Measurements from ENCODE around the gene AGAP3.
A peak's percentile ranks its signal among the peaks of the same experiment; 100 is the strongest.

AGAP3 gene

DNA sequence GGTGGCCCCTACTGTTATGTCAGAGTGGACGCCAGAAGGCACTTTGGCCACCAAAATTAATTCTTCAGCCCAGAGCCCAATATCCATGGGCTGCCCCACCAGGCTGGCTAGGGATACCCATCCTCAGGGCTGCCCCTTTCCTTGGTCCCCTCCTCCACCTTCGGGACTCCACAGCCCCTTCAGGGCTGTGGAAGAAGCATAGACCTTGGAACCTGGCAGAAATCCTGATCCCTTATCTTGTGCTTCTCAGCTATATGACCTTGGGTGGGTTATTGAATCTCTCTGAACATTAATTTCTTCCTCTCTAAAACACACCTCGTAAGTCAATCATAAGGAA, 2.5 kb upstream of the AGAP3 start:
- H3K27me3 Mint-ChIP-seq, result peaks cover 16 to 31% of the 10 kb centered on the region in 2 donors
- H3K9me3 Mint-ChIP-seq, result no peaks in the 10 kb centered on the region
- no peak for DNase-seq
- peak overlapping the region; percentile 91 to 99 for H3K4me3 Mint-ChIP-seq
- H3K4me1 Mint-ChIP-seq, result peaks cover 40 to 66% of the 10 kb centered on the region in 2 donors
- no peak overlapping the region for H3K27ac Mint-ChIP-seq
- peaks cover 6 to 16% of the 10 kb centered on the region in 2 donors for H3K36me3 Mint-ChIP-seq
- ATAC-seq (replicated peaks), result no peak

DNA sequence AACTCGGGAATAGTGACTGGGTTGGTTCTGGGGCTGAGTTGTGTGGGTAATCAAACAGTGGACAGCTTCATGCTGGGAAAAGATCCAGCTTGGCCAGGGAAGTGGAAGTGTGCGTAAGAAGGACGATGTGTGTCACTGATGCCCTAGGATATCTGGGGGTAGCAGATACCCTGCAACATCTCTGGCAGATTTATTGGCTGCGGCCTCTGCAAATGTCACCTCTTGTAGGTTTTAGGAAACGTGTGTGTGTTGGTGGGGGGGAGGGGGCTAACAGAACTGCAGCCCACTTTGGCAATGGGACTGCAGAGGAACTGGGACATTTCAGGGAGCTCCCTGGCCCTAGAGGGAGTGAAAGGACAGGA, 965 bp upstream of the AGAP3 start:
- H3K27ac Mint-ChIP-seq, result no peak overlapping the region
- peaks cover 40 to 59% of the 10 kb centered on the region in 2 donors for H3K4me1 Mint-ChIP-seq
- peaks cover under 1 to 13% of the 10 kb centered on the region in 2 donors for H3K36me3 Mint-ChIP-seq
- peak overlapping the region; percentile 88 to 89 for H3K4me3 Mint-ChIP-seq
- H3K9me3 Mint-ChIP-seq, result no peaks in the 10 kb centered on the region
- H3K27me3 Mint-ChIP-seq, result peaks cover 28 to 46% of the 10 kb centered on the region in 2 donors
- ATAC-seq (replicated peaks) (no peak), DNase-seq (no peak)

DNA sequence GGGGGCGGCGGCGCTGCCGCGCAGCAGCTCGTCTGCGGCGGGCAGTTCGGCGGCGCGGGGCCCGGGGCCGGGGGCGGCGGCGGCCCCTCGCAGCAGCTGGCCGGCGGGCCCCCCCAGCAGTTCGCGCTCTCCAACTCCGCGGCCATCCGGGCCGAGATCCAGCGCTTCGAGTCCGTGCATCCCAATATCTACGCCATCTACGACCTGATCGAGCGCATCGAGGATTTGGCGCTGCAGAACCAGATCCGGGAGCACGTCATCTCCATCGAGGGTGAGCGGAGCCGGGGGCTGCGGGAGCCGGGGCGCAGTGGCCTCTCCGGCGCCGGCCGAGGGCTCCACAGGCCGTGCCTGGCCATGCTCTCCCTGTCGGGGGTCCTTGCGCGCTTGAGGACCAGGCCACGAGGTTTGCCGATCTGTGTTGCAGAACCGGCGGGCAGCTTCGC, 548 bp downstream of the AGAP3 start:
- Mint-ChIP-seq H3K27ac (peak overlapping the region; percentile 81), H3K4me1 (peaks cover 38 to 52% of the 10 kb centered on the region in 2 donors), H3K4me3 (peak overlapping the region; percentile 82 to 86), H3K9me3 (no peaks in the 10 kb centered on the region), H3K36me3 (peaks cover 0 to 17% of the 10 kb centered on the region in 2 donors), H3K27me3 (peaks cover 28 to 60% of the 10 kb centered on the region in 2 donors)
- ATAC-seq (replicated peaks) (no peak), DNase-seq (no peak)

DNA sequence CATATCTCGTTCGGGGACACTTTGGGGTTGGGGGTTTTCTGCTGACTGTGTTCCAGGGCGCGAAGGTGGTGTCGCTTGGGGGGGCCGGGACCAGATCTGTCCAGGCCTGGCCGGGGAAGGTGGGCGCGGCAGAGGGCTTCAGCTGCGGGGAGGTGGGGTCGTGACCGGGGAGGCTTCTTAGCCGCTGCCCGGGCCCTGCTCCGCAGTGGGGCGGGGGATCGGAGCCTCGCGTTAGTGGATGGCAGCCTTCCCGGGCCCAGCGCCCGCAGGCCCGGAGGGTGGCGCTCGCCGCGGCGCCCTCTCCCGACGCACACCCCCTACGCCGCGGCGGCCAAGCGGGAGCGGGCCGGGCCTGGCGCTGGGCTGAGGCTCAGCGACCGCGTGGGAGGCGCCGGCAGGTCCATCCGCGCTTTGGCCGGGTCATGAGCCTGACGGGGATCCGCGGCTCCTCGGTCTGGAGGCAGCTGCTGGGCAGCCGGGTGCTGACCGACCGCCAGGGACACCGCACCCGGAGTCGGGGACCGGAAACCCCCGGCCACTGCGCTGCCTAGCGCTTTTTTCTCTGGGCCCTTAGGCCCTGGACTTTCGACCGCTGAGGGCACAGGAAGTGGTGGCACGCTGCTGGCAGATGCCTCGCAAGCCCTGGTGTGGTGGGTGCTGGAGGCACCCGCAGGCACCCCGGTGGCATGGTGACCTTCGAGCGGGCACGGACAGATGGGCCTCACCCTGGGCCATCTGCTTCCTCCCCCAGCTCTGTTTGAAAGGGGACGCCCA, 1.2 kb downstream of the AGAP3 start:
- H3K9me3 Mint-ChIP-seq, result no peaks in the 10 kb centered on the region
- ATAC-seq (replicated peaks) (peak in 1 of 2 donors; percentile 11), DNase-seq (peak; percentile 23)
- H3K4me1 Mint-ChIP-seq, result peaks cover 34 to 46% of the 10 kb centered on the region in 2 donors
- H3K27ac Mint-ChIP-seq, result peak overlapping the region; percentile 81
- H3K4me3 Mint-ChIP-seq, result peak overlapping the region; percentile 82 to 86
- H3K36me3 Mint-ChIP-seq, result peaks cover 0 to 17% of the 10 kb centered on the region in 2 donors
- H3K27me3 Mint-ChIP-seq, result peaks cover 28 to 62% of the 10 kb centered on the region in 2 donors

DNA sequence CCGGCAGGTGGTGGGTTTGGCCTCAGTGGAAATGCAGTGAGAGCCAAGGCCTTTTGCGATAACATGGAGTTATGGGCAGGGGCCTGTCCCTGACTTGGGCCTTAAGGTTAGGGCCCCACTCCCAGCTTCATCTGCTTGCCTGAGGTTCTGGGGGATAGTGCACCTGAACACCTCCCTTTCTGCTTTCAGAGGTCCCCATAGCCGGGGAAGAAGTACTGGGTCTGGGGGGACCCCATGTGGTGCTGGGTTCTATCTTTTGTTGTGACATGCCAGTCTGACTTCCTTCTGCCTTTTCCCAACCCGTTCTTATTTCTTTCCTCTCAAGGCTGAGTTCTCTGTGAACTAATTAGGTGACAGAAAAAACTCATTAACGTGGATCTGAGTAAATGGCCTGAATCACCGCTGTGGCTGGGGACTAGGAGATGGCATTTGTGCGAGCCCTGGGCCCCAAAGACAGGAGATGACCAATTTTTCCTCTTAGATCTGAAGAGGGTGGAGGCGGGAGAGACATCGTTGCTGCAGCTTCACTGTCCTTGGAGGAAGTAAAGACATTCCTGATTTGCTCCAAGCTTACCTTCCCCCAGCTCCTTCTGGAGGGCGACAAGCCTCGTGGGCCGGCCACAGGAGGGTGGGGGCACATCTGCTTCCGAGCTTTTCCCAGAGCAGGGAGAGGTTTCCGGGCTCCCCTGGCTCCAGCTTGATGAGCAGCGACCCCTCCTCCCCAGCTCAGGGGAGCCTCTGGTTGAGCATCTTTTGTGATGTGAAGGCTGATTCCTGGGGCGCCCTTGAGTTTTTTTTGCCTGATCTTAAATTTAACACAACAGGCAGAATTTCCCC, 2.0 kb downstream of the AGAP3 start:
- peak overlapping the region; percentile 55 to 82 for H3K4me3 Mint-ChIP-seq
- DNase-seq, result no peak
- H3K4me1 Mint-ChIP-seq, result peaks cover 28 to 39% of the 10 kb centered on the region in 2 donors
- H3K9me3 Mint-ChIP-seq, result no peaks in the 10 kb centered on the region
- peaks cover 0 to 11% of the 10 kb centered on the region in 2 donors for H3K36me3 Mint-ChIP-seq
- H3K27ac Mint-ChIP-seq, result no peak overlapping the region
- ATAC-seq (replicated peaks), result no peak
- H3K27me3 Mint-ChIP-seq, result peaks cover 28 to 63% of the 10 kb centered on the region in 2 donors

DNA sequence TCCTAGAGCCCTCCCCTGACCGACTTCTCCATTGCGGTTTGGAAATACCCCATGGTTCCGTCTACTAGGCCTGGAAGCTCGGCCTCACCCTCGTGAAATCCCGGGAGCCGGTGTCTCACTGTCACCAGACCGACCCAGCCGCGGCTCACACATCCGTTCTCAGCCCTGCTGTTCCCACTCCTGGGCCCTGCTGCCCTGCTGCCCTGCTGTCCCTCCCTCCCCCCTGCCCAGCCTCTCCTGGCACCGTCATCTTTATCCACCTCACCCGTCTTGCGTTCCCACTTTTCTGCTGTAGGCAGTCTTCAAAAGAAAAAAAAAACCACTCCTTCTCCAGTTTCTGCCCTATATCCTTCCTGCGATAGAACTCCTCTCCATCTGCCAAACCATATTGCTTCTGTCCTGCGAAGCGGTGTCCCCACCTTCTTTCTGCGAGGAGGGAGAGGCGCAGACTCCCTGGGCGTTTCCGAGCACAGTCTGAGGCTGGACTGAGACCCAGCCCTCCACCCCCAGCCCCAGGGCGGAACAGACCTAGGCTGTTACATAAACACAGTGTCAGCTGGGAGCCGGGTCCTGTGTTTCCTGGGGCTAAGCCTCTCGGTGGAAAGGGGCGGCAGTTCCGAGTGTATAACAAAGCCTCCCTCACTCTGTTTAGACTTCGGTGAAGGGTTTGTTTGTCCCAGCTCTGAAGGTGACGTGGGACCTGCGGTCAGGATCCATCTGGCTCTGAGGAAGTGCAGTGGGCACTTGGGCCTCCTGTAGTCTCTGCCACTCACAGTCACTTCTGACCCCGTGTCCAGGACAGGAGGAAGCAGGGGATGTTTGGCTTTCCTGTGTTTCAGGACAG, 2.8 kb downstream of the AGAP3 start:
- H3K36me3 Mint-ChIP-seq, result peaks cover 0 to 11% of the 10 kb centered on the region in 2 donors
- H3K4me3 Mint-ChIP-seq, result peak overlapping the region; percentile 44 to 71
- ATAC-seq (replicated peaks), result peak; percentile 22 to 28
- H3K4me1 Mint-ChIP-seq, result peaks cover 28 to 39% of the 10 kb centered on the region in 2 donors
- peaks cover 28 to 68% of the 10 kb centered on the region in 2 donors for H3K27me3 Mint-ChIP-seq
- no peak for DNase-seq
- H3K27ac Mint-ChIP-seq, result no peak overlapping the region
- H3K9me3 Mint-ChIP-seq, result no peaks in the 10 kb centered on the region

DNA sequence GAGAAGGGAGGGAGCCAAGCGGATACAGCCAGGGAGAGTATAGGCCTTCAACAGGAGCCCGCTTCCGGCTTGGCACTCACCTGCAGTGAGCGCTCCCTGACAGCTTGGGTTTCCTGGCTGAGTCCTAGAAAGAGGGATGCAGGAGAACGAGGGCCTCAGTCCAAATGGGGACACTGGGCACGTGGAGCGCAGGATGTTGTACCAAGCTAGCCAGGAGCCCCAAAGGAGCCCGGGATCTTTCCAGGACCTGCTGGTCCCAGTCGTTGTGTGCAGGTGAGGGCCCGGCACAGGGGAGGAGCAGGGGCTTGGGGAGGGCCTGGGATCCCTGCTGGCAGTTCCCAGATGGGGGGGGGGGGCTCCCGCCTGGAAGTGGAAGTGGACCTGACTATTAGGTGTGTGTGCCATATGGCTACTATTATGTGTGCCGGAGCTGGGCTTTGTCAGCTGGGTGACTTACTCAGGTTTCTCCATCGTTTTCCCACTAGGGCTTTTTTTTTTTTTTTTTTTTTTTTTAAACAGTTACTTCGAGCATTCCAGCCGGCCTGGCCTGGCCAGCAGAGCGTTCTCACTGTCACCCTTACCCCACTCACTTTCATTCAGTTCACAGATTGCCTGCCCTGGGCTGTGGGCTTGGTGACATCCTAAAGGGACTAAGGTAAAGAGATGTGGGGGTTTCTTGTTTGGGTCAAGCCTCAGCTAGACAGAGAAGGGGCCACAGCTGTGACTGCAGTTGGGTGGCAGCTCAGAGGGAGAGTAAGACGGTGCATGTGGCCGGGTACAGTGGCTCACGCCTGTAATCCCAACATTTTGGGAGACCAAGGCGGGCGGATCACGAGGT, 3.8 kb downstream of the AGAP3 start:
- Mint-ChIP-seq H3K27me3 (peaks cover 22 to 67% of the 10 kb centered on the region in 2 donors), H3K9me3 (no peaks in the 10 kb centered on the region), H3K27ac (no peak overlapping the region), H3K4me3 (no peak overlapping the region), H3K36me3 (peaks cover 0 to 11% of the 10 kb centered on the region in 2 donors), H3K4me1 (peaks cover 23 to 37% of the 10 kb centered on the region in 2 donors)
- DNase-seq (no peak), ATAC-seq (replicated peaks) (no peak)

DNA sequence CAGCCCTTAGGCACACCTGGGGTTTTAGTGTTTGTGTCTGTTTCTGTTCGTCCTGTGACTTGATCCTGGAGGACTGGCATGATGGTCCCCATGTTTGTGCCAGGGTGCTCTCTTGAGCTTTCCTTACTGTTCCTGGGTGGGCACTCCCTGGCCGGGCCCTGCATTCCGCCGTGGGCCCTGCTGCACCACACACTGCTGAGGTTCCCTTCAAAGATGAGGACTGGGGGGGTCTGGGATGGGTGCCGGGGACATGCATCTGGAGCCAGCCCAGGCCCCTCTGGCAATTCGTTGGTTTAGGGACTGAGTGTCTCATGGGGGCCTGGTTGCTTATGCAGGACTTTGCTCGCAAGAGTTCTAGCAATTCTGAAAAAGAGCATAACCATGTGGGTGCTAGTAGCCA, 4.7 kb downstream of the AGAP3 start:
- no peaks in the 10 kb centered on the region for H3K9me3 Mint-ChIP-seq
- DNase-seq (no peak), ATAC-seq (replicated peaks) (no peak)
- peaks cover 0 to 8% of the 10 kb centered on the region in 2 donors for H3K36me3 Mint-ChIP-seq
- H3K4me3 Mint-ChIP-seq, result no peak overlapping the region
- peaks cover 13 to 58% of the 10 kb centered on the region in 2 donors for H3K27me3 Mint-ChIP-seq
- peaks cover 14 to 28% of the 10 kb centered on the region in 2 donors for H3K4me1 Mint-ChIP-seq
- no peak overlapping the region for H3K27ac Mint-ChIP-seq

DNA sequence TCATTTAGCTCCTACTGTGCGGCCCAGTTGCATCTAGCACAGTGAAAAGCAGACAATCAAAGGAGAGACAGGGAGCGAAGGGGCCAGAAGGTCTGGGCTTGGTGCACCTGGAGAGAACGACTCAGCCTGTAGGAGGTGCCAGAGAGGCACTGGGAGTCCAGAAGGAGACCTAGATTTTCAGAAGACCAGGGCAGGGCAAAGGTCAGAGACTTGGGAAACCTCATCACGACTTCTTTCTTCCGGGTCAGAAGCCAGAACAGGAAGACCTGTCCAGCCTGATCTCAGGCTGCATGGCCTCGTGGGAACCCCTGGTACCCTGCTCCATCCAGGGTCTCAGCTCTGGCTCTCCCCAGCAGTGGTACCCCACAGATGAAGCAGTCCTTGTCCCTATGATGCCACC, 5.2 kb downstream of the AGAP3 start:
- DNase-seq (no peak), ATAC-seq (replicated peaks) (no peak)
- no peaks in the 10 kb centered on the region for H3K9me3 Mint-ChIP-seq
- H3K36me3 Mint-ChIP-seq, result peaks cover 0 to 8% of the 10 kb centered on the region in 2 donors
- H3K27me3 Mint-ChIP-seq, result peaks cover 12 to 56% of the 10 kb centered on the region in 2 donors
- H3K4me3 Mint-ChIP-seq, result no peak overlapping the region
- H3K27ac Mint-ChIP-seq, result no peak overlapping the region
- peaks cover 14 to 26% of the 10 kb centered on the region in 2 donors for H3K4me1 Mint-ChIP-seq

DNA sequence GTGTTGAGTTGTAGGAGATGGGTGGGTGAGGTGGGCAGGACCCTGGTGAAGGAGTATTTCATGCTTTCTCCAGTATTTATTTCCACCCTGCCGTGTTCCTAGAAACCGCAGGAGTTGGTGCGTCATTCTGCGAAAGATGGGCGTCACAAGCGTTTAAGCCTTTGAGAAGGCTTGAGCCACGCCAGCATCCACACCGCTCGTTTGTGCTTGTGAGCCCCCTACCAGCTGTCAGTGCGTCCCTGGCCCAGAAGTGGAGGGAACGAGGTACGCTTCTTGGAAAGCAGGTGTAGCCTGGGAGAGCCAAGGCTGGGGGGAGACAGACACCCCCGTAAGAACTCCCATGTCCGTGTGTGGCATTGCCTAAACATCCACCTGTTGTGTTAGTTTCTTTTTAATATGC, 5.7 kb downstream of the AGAP3 start:
- peaks cover 14 to 24% of the 10 kb centered on the region in 2 donors for H3K4me1 Mint-ChIP-seq
- peaks cover 0 to 8% of the 10 kb centered on the region in 2 donors for H3K36me3 Mint-ChIP-seq
- H3K27me3 Mint-ChIP-seq, result peaks cover 12 to 53% of the 10 kb centered on the region in 2 donors
- no peak overlapping the region for H3K4me3 Mint-ChIP-seq
- no peak overlapping the region for H3K27ac Mint-ChIP-seq
- DNase-seq, result no peak
- ATAC-seq (replicated peaks), result no peak
- H3K9me3 Mint-ChIP-seq, result no peaks in the 10 kb centered on the region

DNA sequence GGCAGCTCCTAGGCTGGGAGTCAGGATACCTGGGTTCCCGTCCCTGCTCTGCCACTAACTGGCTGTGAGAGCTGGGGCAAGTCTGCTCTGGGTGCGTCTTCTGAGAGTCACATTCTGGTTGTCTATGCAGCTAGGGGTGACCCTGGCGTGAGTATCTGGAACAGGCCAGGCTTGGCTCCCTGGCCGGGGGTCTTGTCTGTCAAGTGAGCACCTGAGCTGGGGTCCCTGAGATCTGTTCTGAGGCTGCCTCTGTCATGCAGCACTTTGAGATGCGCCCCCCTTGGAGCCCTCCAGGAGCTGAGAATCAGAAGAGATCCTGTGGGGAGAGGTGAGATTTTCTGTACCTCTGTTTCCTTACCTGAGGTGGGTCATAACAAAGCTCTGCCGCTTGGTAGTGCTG, 7.5 kb downstream of the AGAP3 start:
- H3K36me3 Mint-ChIP-seq, result peaks cover 0 to 8% of the 10 kb centered on the region in 2 donors
- ATAC-seq (replicated peaks) (no peak), DNase-seq (no peak)
- H3K4me3 Mint-ChIP-seq, result no peak overlapping the region
- no peak overlapping the region for H3K27ac Mint-ChIP-seq
- peaks cover 8 to 10% of the 10 kb centered on the region in 2 donors for H3K4me1 Mint-ChIP-seq
- H3K9me3 Mint-ChIP-seq, result no peaks in the 10 kb centered on the region
- peaks cover 12 to 44% of the 10 kb centered on the region in 2 donors for H3K27me3 Mint-ChIP-seq

DNA sequence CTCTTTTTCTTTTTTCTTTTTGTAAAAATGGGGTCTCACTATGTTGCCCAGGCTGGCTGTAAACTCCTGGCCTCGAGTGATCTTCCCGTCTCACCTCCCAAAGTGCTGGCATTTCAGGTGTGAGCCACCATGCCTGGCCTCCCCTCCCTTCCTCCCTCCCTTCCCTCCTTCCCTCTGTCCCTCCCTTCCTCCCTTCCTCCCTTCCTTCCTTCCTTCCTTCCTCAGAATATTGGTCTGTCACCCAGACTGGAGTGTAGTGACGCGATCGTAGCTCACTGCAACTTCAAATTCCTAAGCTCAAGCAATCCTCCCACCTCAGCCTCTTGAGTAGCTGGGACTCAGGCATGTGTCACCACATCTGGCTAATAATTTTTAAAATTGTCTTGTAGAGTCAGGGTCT, 8.4 kb downstream of the AGAP3 start:
- DNase-seq, result no peak
- no peak for ATAC-seq (replicated peaks)
- Mint-ChIP-seq H3K4me1 (peaks cover 0 to 2% of the 10 kb centered on the region in 2 donors), H3K27me3 (peaks cover 3 to 35% of the 10 kb centered on the region in 2 donors), H3K9me3 (no peaks in the 10 kb centered on the region), H3K27ac (no peak overlapping the region), H3K4me3 (no peak overlapping the region), H3K36me3 (peaks cover 0 to 7% of the 10 kb centered on the region in 2 donors)

DNA sequence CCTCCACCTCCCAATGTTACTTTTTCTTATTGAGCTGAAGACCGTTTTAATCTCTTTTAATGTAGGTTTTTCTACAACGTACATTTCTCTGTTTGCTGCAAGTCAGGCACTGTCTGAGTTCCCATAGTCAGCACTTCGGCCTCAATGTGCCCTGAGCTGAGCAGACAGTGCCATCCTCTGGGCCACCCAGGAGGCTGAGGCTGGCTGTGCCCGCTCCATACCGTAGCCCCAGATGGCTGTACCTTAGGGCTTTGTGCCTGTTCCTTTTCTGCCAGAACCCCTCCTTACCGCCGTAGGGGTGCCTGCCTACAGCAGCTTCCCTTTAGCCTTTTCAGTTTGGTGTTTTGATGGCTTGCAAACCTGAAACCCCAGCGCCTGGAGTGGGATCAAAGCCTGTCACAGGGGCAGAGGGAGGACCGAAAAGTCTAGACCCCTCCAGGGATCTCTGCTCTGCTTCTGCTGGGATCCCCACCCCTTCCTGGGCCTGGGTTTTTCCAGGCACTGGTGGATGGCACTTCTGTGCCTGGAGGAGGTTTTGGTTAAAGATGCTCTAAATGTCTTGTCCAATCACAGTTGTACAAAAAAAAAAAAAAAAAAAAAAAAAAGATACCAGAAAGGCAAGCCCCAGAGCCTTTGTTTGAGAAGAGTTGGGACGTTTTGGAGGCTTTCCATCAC, 9.0 kb downstream of the AGAP3 start:
- DNase-seq (no peak), ATAC-seq (replicated peaks) (no peak)
- H3K36me3 Mint-ChIP-seq, result peaks cover 0 to 4% of the 10 kb centered on the region in 2 donors
- H3K9me3 Mint-ChIP-seq, result no peaks in the 10 kb centered on the region
- H3K4me1 Mint-ChIP-seq, result no peaks in the 10 kb centered on the region
- H3K4me3 Mint-ChIP-seq, result no peak overlapping the region
- H3K27me3 Mint-ChIP-seq, result peaks cover 0 to 29% of the 10 kb centered on the region in 2 donors
- H3K27ac Mint-ChIP-seq, result no peak overlapping the region

Data from stimulated activated naive B cell treated with anti-CD40 and anti-IgM and Interleukin-4, amounts not matched to agents 10 μg/mL and 1 μg/mL and 100 μg/mL, for 72 hours (primary cell).